PC-9 (cell line): ENCODE results near the gene MDN1. TPM values are rescaled to one million over a fixed set of nuclear protein-coding genes. Genes with fewer than 3 reads are reported as not detected.

Experiments
- BruUV-seq: library from RNA; stranded (reverse); fragments of 400-500 nt; replicated peaks from 2 replicates; lab custom pipeline; 2021; lab: Mats Ljungman, UMichigan
- CTCF ChIA-PET: fragments of 300-600 bp; sonication (Branson Sonifier 250); formaldehyde crosslinking; loops from one replicate; lab custom pipeline; 2022; ENCODE audit warnings: antibody characterized with exemption; lab: Charles Lee
- POLR2A ChIA-PET: fragments of 300-600 bp; sonication (Branson Sonifier 250); formaldehyde crosslinking; loops from one replicate; lab custom pipeline; 2022; ENCODE audit warnings: antibody characterized with exemption; ENCODE audit not compliant: unreplicated experiment; lab: Charles Lee
- DNase-seq, 2 experiments: peaks; one replicate each; pipeline versions ENCODE4 v3.0.0 to v3.0.0-alpha.2; 2015 to 2022; ENCODE audit warnings: mixed read lengths in 1 of 2
- H2AFZ ChIP-seq: fragments of 200-600 bp; sonication (generic); 2 replicates; pipeline ENCODE4 v1.8.1; 2017; ENCODE audit warnings: antibody characterized with exemption
- H3F3A ChIP-seq: fragments of 200-600 bp; sonication (generic); 2 replicates; pipeline ENCODE4 v1.8.1; 2017; ENCODE audit warnings: antibody characterized with exemption, mild to moderate bottlenecking, low read depth; ENCODE audit not compliant: insufficient read depth
- H3K27ac ChIP-seq: fragments of 200-600 bp; sonication (generic); 2 replicates; pipeline ENCODE4 v1.6.1; 2016; ENCODE audit warnings: mixed run types
- H3K27me3 ChIP-seq: fragments of 200-600 bp; sonication (generic); 2 replicates; pipeline ENCODE4 v1.6.1; 2016; ENCODE audit warnings: low read depth, mixed run types; ENCODE audit not compliant: insufficient read depth
- H3K36me3 ChIP-seq: fragments of 200-600 bp; sonication (generic); 2 replicates; pipeline ENCODE4 v1.6.1; 2016; ENCODE audit warnings: low read depth, mixed run types
- H3K4me1 ChIP-seq: fragments of 200-600 bp; sonication (generic); replicated peaks from 2 replicates; pipeline ENCODE4 v1.6.1; 2016; ENCODE audit warnings: mixed run types; ENCODE audit not compliant: insufficient read depth
- H3K4me2 ChIP-seq: fragments of 200-600 bp; sonication (generic); 2 replicates; pipeline ENCODE4 v1.6.1; 2017; ENCODE audit warnings: mixed run types
- H3K4me3 ChIP-seq: fragments of 200-600 bp; sonication (generic); 2 replicates; pipeline ENCODE4 v1.6.1; 2016; ENCODE audit warnings: mixed run types
- H3K79me2 ChIP-seq: fragments of 200-600 bp; sonication (generic); 2 replicates; pipeline ENCODE4 v1.6.1; 2017; ENCODE audit warnings: low read depth, mixed run types
- H3K9me2 ChIP-seq: fragments of 200-600 bp; sonication (generic); 2 replicates; pipeline ENCODE4 v1.8.1; 2017; ENCODE audit warnings: mild to moderate bottlenecking; ENCODE audit not compliant: insufficient read depth
- H3K9me3 ChIP-seq: fragments of 200-600 bp; sonication (generic); 2 replicates; pipeline ENCODE4 v1.8.1; 2016; ENCODE audit warnings: low read depth; ENCODE audit not compliant: insufficient read depth
- H4K20me1 ChIP-seq: fragments of 200-600 bp; sonication (generic); 2 replicates; pipeline ENCODE4 v1.8.1; 2017; ENCODE audit not compliant: insufficient read depth
- CTCF ChIP-seq: fragments of 200-600 bp; sonication (generic); conservative IDR thresholded peaks from 2 replicates; pipeline ENCODE4 v1.6.1; 2017; ENCODE audit warnings: mixed run types, antibody characterized with exemption, mild to moderate bottlenecking, moderate library complexity
- EZH2 ChIP-seq: fragments of 200-600 bp; sonication (generic); IDR thresholded peaks from 2 replicates; pipeline ENCODE4 v1.8.0; 2017; ENCODE audit warnings: antibody characterized with exemption, low read depth
- intact Hi-C: fragments of 100-400 bp; cut with micrococcal nuclease; formaldehyde crosslinking; loops from one replicate; pipeline ENCODE4 v1.10.0; 2022; ENCODE audit not compliant: unreplicated experiment
- total RNA-seq: library from RNA; stranded (reverse); gene quantifications from 2 replicates; pipeline ENCODE4 v1.2.3, GENCODE V29; 2021

The MDN1 gene
- total RNA-seq, 1 experiment from 2014 or later: 38.6 TPM

- no peaks in the 10 kb centered on the region for H4K20me1 ChIP-seq
- no peaks in the 10 kb centered on the region for H3K9me2 ChIP-seq
- CTCF ChIA-PET: no interaction called here
- DNase-seq: no peak
- TF ChIP-seq CTCF (no peak), EZH2 (no peak)
- H3K27ac ChIP-seq: no peak overlapping the region
- no peak overlapping the region for H3K4me3 ChIP-seq
- H3F3A ChIP-seq: no peaks in the 10 kb centered on the region
- no TSS peak for BruUV-seq
- H2AFZ ChIP-seq: no peak overlapping the region
- no peaks in the 10 kb centered on the region for H3K9me3 ChIP-seq
- H3K4me1 ChIP-seq: no peaks in the 10 kb centered on the region
- intact Hi-C loops: no loop called here
- no peaks in the 10 kb centered on the region for H3K79me2 ChIP-seq
- H3K27me3 ChIP-seq: no peaks in the 10 kb centered on the region
- POLR2A ChIA-PET: no interaction called here
- H3K4me2 ChIP-seq: no peak overlapping the region
- H3K36me3 ChIP-seq: no peaks in the 10 kb centered on the region; the same call in 1 of the 2 replicates
These were observed 22.3 kb downstream of the MDN1 start for GRCh38 chr6:89797317-89797716.

GRCh38 chr6:89794324-89794723, 25.3 kb downstream of the MDN1 start:
- CTCF ChIA-PET: no interaction called here
- H3K9me3 ChIP-seq: no peaks in the 10 kb centered on the region
- H3K36me3 ChIP-seq: no peaks in the 10 kb centered on the region
- no peaks in the 10 kb centered on the region for H4K20me1 ChIP-seq
- no peak overlapping the region for H3K27ac ChIP-seq
- no peak overlapping the region for H3K4me3 ChIP-seq
- intact Hi-C loops: no loop called here
- H3K9me2 ChIP-seq: no peaks in the 10 kb centered on the region
- DNase-seq: no peak
- no peaks in the 10 kb centered on the region for H3K27me3 ChIP-seq
- TF ChIP-seq CTCF (no peak), EZH2 (no peak)
- no peaks in the 10 kb centered on the region for H3K79me2 ChIP-seq
- no peaks in the 10 kb centered on the region for H3K4me1 ChIP-seq
- BruUV-seq: no TSS peak
- H3K4me2 ChIP-seq: no peak overlapping the region
- no peaks in the 10 kb centered on the region for H3F3A ChIP-seq
- no peak overlapping the region for H2AFZ ChIP-seq
- POLR2A ChIA-PET: no interaction called here

- DNase-seq: no peak
- H4K20me1 ChIP-seq: no peaks in the 10 kb centered on the region
- no peaks in the 10 kb centered on the region for H3K9me2 ChIP-seq
- no peaks in the 10 kb centered on the region for H3K79me2 ChIP-seq
- ChIA-PET CTCF (interaction anchor here (0.6 kb wide), 1 partner anchor 22 kb away, joined by 3 read pairs; no protein-coding TSS in a partner anchor), POLR2A (no interaction called here)
- H3K4me2 ChIP-seq: no peak overlapping the region
- H3K9me3 ChIP-seq: no peaks in the 10 kb centered on the region
- TF ChIP-seq EZH2: no peak
- TF ChIP-seq CTCF: no peak
- no peak overlapping the region for H3K4me3 ChIP-seq
- no TSS peak for BruUV-seq
- H3F3A ChIP-seq: no peaks in the 10 kb centered on the region
- H3K27ac ChIP-seq: no peak overlapping the region
- H2AFZ ChIP-seq: no peak overlapping the region
- intact Hi-C loops: no loop called here
- no peaks in the 10 kb centered on the region for H3K27me3 ChIP-seq
- no peaks in the 10 kb centered on the region for H3K36me3 ChIP-seq
- no peaks in the 10 kb centered on the region for H3K4me1 ChIP-seq
These were observed 26.0 kb downstream of the MDN1 start for GRCh38 chr6:89793586-89793985.
